SU-DHL-6 (cell line): ENCODE measurements around the gene ETFRF1.

ENCODE experiments used
- CTCF ChIP-seq: fragments of 200-600 bp; sonication (generic); IDR thresholded peaks from one replicate; pipeline ENCODE4 v1.5.1; 2017; ENCODE audit warnings: antibody characterized with exemption, mild to moderate bottlenecking, low read length, moderate library complexity; ENCODE audit not compliant: insufficient read depth, poor library complexity, severe bottlenecking
- EZH2phosphoT487 ChIP-seq: fragments of 200-600 bp; sonication (generic), shearing (Covaris generic); conservative IDR thresholded peaks from 2 replicates; pipeline ENCODE4 v1.6.1; 2018; ENCODE audit warnings: mild to moderate bottlenecking, antibody characterized with exemption, low read length, moderate library complexity, mixed read lengths

DNA sequence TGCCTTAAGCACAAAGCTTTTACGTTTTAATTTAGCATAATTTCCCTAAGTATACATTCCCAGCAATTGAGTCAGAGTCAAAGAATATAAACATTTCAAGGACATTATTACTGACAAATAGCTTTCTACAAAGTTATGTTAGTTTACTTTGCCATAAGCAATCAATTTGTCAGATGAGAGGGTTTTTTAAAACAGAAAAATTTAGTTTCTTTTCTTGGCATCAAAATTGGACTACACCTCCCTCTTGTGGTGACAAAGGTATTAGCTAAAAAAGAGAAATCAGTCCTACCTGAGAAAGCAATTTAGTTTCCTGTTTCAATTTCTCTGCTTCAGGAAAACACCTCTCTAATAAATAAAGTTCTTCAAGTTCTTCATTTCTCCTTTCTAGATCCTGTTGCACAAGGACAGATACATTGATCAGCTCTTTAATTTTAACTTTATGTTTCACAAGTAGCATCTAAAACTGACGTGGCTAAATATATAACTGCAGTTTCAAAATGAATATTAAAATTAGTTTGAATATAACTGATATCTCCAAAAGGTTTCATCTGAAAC, 39.9 kb upstream of the ETFRF1 start:
- peak; percentile 50 for TF ChIP-seq CTCF
- TF ChIP-seq EZH2phosphoT487, result no peak
